Spleen (tissue), 7 donors: ENCODE measurements around the gene NECAB2.

ENCODE experiments used
- POLR2A ChIP-seq, 3 donors: fragments of 450-650 bp; IDR thresholded peaks; one replicate each; pipeline ENCODE4 v1.5.1; 2017; ENCODE audit warnings: antibody characterized with exemption in 3 of 3, mild to moderate bottlenecking in 1 of 3
- TF ChIP-seq, protein P1 (sequence below), 11 experiments: fragments of 200-600 bp in 7 of 11; fragments of 450-650 bp in 4 of 11; sonication (generic) in 4 of 11; IDR thresholded peaks in 8 of 11; conservative IDR thresholded peaks in 3 of 11; 1 replicate in 7 of 11; 2 replicates in 4 of 11; pipeline versions ENCODE4 v1.4.0 to v1.8.0; 2016 to 2021; ENCODE audit warnings: antibody characterized with exemption in 11 of 11, inconsistent platforms in 4 of 11, mild to moderate bottlenecking in 1 of 11
- donor health status: DM: no; HTN: no; CAD: no; lungs with moderate emphysema.
- donor health status: DM: no; HTN: no; CAD: no.
- donor health status: DM: no; HTN: no; CAD: no.

DNA sequence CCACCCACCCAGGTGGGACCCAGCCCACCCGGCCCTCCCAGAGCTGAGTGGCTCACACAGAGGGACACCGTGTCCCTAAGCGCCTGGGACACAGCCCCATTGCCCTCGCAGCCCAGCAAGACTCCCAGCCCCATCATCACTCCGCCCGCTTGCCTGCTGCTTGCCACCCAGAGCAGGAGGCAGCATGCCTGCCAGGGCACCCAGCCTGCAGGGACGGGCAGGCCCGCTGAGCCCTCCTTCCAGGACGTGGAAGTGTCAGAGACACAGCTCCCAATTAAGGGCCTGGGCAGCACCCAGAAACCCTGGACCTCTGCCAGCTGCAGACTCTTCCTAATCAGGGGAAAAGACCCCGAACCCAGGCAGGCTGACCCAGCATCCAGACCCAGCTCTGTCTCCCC, 32.2 kb upstream of the NECAB2 start:
- TF ChIP-seq, protein P1, sequence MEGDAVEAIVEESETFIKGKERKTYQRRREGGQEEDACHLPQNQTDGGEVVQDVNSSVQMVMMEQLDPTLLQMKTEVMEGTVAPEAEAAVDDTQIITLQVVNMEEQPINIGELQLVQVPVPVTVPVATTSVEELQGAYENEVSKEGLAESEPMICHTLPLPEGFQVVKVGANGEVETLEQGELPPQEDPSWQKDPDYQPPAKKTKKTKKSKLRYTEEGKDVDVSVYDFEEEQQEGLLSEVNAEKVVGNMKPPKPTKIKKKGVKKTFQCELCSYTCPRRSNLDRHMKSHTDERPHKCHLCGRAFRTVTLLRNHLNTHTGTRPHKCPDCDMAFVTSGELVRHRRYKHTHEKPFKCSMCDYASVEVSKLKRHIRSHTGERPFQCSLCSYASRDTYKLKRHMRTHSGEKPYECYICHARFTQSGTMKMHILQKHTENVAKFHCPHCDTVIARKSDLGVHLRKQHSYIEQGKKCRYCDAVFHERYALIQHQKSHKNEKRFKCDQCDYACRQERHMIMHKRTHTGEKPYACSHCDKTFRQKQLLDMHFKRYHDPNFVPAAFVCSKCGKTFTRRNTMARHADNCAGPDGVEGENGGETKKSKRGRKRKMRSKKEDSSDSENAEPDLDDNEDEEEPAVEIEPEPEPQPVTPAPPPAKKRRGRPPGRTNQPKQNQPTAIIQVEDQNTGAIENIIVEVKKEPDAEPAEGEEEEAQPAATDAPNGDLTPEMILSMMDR (IDR thresholded peaks at IDR 0.05 in 8 of 11, conservative IDR thresholded peaks at IDR 0.05 in 3 of 11) = no peak
- no peak for TF ChIP-seq POLR2A (IDR thresholded peaks at IDR 0.05)
